HG03097 (cell line): ENCODE measurements around the gene RPGR.
A peak's percentile ranks its signal among the peaks of the same experiment; 100 is the strongest.

ENCODE experiments used
- ATAC-seq: cut with Tn5 transposase; IDR thresholded peaks from one replicate; pipeline ENCODE4 v1.9.1; 2021; ENCODE audit not compliant: unreplicated experiment, low FRiP score

RPGR gene

DNA sequence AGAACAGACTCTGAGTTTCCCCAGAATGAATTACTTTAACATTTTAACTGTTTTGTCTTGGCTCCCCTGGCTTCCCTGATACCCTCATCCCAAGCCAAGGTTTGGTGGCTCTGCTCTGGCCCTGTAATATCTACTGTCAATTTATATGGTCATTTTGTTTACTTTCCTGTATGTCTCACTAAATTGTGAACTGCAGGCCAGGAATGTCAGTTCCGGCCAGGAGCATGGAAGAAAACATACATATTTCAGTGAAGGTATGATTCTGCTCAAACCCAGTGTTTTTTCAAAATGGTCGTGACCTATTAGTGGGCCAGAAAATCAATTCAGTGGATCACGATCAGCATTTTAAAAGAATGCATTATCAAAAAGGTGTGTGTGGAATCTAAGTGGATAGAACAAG, 1.2 kb downstream of the RPGR start:
- no peak for ATAC-seq

DNA sequence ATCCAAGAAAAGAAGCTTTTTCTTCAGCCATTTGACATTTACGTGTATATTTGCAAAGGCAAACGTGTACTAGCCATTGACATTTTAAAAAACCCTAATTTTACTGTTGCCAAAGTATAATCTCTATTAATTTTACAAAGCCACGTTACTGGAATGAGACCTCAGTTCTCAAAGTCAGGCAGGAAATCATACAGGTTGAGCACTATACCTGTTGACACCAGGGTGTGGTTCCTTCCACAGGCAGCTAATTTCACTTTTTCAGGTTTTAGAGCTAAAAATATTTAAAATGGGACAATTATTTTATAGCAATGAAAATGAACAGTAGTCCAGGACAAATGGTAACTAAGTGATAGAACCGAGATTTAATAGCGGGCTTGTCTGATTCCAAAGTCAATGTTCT, 6.5 kb downstream of the RPGR start:
- ATAC-seq: no peak

DNA sequence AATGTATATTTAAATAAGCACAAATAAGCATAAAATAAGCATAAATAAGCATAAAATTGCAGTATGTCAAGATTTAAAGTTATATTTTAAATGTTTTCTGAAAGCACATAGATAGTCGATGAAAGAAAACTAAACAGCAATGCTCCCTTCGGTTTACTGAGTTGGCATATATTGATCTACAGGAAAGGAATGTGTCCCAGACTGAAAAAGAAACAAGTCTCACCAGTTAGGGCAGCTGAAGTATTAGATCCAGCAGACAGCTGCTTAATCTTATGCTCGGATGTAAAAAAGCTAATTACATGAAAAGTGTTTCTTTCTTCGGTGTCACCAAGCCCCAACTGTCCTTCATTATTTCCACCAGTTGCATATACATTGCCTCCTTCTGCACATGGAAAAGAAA, 8.7 kb downstream of the RPGR start:
- no peak for ATAC-seq

DNA sequence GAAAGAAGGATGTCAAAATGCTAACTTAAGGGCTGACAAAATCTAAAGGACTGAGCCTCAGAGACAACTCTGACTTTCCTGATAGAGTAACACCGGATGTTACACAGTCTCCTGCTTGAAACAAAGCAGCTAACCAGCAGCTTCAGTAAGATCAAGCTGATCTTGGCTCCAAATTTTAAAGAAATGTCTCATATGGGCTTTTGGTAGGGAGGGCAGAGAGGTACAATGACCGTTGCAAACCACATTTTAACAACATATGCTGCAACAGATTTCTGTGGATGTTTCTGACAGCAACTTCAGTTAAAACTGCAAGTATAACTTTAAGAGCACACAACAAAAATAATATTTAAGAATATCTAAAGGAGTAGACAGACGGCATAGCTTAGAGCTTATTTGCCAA, 9.1 kb downstream of the RPGR start:
- ATAC-seq: no peak

DNA sequence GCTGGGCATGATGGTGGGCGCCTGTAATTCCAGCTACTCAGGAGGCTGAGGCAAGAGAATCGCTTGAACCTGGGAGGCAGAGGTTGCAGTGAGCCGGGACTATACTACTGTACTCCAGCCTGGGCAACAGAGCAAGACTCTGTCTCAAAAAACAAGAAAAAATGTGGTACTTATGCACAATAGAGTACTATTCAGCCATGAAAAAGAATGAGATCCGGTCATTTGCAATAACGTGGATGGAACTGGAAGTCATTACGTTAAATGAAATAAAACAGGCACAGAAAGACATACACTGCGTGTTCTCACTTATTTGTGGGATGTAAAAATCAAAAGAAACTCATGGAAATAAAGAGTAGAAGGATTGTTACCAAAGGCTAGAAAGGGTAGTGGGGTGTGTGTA, 12.1 kb downstream of the RPGR start:
- ATAC-seq: no peak

DNA sequence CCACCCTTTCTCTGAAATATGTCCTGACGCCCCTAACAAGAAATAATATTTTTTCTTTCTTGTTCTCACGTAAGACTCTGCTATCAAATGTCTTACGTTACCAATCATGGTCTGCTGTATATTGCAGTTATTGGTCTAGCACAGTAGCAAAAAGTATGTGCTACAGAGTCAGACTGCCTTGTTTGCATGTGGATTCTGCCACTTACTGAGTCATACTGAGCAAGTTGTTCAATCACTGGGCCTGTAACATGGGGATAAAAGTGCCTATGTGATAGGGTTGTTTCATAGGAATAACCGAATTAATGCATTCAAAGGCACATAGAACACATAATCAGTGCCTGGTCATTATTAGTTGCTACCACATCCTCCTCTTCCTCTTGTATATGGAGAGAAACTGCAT, 14.1 kb downstream of the RPGR start:
- no peak for ATAC-seq

DNA sequence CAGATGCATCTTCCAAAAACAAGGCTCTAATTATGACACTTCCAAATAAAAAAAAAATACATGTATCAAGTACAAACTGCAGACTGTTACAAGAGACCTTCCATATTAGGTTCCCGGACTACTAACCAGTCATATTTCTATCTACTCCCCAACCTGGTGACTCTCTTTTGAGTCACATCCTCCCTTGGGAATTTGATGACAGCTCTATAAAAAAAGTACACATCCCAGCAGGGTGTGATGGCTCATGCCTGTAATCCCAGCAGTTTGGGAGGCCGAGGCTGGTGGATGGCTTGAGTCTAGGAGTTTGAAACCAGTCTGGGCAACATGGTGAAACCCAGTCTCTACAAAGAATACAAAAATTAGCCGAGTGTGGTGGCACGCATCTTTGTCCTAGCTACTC, 14.9 kb downstream of the RPGR start:
- ATAC-seq: no peak

DNA sequence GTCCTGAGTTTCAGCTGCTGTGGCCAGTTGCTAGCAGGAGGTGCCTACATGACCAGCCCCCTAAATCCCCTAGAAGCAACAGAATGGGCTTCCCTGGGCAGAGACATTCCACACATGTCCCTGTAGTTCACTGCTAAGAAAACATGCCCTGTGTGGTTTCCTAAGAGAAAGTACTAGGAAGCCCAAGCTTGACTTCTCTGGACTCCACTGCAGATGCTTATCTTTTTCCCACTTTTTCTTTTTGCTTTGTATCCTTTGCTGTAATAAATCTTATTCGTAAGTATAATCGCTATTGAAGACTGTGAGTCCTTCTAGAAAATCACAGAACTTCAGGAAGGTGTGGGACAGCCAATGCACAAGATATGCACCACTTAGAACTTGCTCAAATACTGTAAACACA, 15.6 kb downstream of the RPGR start:
- ATAC-seq: no peak

DNA sequence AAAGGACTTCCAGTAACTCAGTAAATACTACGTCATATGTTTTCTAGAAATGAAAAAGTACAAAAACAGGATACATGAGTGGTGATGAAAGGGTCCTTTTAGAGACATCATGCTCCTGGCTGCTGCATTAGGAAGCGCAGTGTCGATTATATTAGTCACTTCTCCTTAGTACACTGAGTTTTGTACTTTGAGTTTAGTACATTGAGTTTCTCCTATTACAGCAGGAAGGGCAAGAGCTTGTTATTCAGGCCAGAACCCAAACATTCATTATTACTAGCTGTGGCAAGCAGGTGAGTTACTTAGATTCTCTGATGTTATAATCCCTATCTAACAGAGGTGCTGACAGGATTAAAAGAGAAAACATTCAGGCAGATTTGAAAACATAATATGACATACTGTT, 21.3 kb downstream of the RPGR start:
- no peak for ATAC-seq

DNA sequence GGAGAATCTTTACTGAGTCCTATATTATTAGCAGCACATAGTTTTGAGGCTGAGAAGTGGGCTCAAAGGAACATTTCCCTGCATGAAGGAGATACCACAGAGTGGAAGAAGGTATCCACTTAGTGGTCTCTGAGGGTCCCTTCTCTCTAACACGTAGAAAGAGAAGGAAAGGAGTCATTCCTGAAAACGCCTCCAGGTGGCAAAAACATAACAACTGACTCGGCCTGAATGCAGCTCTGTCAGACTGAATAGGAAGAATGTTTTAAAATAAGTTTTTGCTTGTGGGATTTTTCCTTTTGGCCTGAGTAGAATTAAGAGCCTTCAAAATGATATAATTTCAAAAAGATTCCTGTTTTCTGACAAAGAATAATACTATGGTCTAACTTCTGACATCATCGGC, 23.3 kb downstream of the RPGR start:
- no peak for ATAC-seq

DNA sequence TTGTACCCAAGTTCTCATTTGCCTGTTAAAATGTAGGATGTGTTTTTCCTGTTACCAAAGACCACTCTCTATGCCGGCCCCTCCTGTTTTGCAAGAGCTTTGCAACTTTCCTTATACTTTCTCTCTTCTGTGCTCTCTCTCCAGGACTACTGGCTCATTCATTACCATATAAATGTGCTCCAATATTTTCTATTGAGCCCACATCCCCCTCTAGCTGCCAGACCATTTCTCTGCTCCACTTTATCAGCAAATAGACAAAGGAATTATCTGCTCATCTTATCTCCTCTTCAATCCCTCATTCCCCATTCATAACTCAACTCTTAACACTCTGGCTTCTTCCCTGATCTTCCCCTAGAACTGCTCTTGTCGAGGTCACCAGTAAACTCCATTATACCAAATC, 33.6 kb downstream of the RPGR start:
- no peak for ATAC-seq

DNA sequence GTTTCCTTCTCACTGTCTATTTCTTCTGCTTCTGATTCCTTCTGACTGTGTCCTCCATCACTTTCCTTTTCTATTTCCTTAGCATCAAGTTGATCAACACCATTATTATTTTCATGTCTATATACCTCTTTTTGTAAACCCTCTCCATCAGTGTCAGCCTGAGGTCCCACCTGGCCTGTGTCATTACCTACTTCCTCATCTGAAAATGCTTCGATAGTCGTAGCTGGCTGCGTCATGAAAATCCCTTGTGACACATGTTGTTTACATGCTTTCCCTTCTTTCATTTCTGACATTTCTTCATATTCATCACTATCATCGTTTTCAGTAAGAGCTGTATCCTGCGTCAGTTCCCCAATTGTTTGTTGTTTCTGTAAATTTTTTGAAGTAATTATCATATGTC, 39.6 kb downstream of the RPGR start:
- no peak for ATAC-seq

DNA sequence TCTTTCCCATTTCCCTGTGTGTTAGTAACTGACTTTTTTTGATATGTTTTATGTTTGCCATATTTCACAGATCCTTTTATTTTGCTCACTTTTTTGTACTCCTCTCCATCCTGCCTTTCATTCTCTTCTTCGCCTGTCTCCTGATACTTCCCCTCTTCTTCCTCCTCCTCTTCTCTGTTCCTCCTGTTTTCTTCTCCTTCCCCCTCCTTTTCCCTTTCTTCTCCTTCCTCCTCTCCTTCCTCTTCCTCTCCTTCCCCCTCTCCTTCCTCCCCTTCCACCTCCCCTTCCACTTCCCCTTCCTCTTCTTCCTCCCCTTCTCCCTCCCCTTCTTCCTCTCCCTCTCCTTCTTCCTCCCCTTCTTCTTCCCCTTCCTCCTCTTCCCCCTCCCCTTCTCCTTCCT, 41.7 kb downstream of the RPGR start:
- no peak for ATAC-seq

DNA sequence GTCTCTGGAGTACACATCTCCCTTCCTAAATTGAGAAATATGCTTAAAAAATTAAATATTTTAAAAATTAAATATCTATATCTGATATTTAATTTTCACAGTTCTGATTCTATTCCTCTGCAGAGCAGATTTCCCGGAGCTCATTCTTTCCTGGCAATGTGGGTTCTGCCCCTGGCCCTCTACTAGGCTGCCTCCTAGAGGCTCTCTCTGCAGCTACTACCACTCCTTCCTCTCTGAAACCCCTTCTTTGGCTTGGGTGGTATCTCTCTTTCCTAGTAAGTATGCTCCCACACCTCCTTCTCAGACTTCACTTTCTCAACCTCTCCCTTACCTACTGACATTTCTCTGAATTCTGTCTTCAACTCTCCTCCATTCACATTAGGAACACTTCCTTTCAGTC, 45.3 kb downstream of the RPGR start:
- ATAC-seq: no peak

DNA sequence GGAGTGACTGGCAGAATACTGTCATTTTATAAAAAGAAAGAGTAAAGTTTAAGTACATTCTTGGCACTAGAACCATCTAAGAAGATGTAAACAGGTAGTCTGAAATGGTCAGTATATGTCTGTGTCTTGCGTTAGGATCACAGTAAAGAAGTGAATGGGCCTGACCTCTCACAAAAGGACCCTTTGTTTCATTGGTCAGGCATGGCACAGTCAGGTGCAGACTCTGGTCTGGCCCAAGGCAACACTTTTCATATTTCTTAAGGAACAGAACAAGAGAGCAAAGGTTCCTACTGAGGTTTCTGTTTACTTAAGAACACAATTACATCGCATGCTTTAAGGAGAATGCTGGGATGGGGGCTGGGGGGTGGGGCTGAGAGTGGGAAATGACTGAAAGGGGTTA, 48.1 kb downstream of the RPGR start:
- ATAC-seq: no peak

DNA sequence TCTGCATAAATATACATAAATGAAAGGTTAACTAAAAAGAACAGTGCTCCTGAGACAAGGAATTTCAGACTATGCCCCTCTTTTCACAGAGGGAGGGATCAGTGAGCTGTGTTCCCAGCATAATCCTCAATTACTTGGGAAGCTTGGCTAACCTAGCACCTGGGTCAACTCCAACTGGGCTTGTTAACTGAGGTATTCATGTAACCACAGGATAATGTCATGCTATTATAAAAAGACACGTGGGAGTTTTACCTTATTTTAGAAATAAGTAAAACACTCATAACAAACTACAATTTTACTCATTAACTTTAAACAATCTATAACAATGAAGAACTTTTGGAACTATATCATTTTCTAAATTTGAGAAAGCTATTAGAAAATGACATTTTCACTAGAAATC, 48.6 kb downstream of the RPGR start:
- no peak for ATAC-seq

DNA sequence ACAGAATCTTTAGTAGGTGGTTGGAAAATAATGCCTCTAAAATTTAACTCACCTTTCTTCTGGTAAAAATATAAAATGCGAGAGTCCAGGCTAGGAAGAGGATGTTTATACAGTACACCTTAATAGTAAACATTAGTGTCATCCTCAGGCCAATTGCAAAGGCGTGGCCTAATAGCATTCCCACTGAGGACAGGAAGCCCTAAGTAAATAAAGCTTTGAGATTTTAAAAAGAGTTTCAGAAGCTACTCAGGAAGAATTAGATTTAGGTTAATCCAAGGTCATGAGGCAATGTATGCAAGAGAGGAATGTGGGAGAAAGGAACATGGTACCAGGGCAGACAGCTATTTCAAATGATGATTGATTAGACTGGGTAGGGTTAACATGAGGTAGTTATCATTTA, 49.5 kb downstream of the RPGR start:
- ATAC-seq: no peak

DNA sequence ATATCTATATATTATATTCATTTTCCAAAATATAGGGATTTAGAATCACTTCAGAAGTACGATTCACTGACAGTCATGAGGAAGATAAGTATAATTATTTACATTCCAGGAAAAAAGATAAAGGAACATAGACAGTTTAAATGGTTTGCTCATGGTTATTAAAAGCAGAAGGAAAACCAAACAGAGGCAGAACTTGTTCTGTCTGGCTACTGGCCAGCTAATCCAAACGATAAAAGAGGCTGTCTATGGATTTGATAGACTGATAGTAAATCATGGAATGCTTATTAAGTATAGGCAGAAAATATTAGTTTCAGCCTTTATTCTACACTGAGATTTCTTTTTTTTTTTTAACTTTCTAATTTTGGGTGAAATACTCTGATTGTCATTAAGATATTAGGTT, 50.2 kb downstream of the RPGR start:
- ATAC-seq: no peak

DNA sequence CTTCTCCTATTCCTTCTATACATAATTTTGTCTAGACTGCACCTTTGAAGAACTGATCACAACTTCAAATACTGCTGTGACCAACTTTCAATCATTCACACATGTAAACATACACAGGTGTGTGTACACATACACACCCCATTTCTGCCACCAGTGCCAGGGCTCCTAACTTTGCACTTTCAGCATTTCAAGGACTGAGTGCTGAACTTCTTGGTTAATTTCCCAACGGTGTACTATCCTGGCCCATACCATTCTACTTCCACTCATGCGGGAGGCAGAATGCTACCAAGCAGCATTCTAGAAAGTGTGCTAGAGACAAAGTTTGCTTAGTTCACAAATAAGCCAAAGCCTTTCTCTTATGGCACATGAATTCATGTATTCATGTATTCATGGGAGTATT, 51.2 kb downstream of the RPGR start:
- ATAC-seq: no peak

DNA sequence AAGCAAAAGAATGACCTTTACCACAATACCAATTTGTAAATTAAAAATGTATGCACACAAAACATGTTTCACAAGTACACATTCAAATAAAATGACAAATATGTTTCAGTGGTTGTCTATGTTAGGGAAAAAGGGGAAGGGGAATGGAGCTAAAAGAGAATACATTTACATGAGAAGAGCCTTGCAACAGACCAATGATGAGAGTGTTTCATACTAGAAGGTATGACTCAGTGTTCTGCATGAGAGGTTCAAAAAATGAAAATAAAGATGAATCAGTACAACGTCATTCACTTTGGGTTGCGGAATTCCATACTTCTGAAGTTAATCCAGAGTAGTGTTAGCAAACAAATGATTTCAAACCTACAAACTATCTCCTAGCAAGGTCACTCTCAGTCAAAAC, 51.7 kb downstream of the RPGR start:
- ATAC-seq: no peak

DNA sequence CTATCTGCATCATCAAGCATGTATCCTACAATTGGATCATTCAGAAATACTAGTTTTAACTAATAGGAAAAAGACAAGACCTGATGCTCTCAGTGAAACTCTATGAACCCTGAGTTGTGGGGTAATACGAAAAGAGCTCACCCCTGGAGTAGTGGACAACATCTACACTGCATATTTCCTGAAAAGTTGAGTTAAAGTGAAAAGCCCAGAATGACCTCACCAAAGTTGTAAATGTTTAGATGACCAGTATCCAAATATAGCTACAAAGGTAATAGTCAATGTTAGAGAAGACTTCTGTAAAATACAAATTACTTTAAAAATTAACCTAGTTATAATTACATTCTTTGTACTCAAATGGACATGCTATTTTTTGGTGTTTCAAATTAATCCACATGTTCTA, 53.9 kb downstream of the RPGR start:
- ATAC-seq: peak; percentile 46

DNA sequence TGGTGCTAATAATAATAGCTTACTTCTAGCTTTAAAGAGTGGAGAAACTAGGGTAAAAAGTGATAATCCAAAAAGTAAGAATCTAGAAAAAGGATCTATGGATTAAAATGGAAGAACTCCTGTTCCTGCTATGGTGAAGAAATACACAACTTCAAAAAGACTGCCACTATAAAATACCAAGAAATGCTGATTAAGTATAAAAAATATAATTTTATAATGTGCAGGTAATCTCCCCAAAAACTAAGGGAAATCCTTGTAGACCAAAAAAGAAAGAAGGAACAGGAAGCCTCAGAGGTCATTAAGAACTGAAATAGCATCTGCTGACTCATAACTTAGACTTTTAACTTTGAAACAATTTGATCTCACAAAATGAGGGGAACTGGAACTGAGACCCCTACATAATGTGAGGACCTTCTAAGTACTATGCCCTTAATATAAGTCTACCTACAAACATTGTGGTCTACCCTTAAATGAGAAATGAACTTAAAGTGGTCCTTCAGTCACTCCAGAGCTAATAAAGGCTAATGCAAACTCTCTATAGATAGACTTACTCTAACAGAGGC, 56.1 kb downstream of the RPGR start:
- ATAC-seq: peak; percentile 63

DNA sequence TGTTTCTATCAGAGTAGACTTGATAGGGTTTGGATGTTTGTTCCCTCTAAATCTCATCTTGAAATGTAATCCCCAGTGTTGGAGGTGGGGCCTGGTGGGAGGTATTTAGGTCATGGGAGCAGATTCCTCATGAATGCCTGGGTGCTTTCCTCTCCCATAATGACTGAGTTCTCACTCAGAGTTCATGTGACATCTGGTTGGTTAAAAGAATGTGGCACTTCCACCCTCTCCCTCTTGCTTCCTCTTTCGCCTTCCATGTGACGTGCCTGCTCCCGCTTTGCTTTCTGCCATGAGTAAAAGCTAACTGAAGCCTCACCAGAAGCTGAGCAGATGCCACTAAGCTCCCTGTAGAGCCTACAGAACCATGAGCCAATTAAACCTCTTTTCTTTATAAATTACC, 59.3 kb downstream of the RPGR start:
- no peak for ATAC-seq
